ENCODE measurements around the gene NRXN3. TPM values are rescaled to one million over a fixed set of nuclear protein-coding genes. Genes with fewer than 3 reads are reported as not detected.

The NRXN3 gene
- total and polyA plus RNA-seq, 2 of the 4 experiments (the other 2 are of a cell fraction), result 4.8 to 25.1 TPM

DNA sequence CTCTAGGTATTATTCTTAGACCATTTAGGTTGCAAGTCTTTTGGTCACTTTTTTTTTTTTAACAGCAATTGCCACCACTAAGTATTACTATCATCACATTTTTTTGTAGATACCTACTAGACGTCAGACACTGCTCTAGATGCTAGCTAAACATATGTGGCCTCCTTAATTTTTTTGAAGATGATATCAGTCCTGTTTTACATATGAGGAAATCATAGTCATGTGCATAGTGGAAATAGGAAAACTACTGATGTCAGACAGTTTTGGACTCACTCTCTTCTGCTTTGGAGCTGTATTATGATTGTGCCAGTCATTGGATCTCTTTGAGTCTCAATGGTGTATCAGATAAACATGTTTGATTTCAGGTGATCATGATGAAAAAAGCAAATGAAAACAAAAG is 1736.8 kb downstream of the NRXN3 start:
- Histone ChIP-seq H3K4me3 (ENCODE audit: insufficient read depth, low read depth, low read length) (no peak overlapping the region), H4K8ac (ENCODE audit: low read depth in 2 of 2, low read length in 2 of 2) (no peak overlapping the region), H3K4me1 (ENCODE audit: control insufficient read depth, insufficient read depth, low read length) (no peaks in the 10 kb centered on the region), H4K20me1 (ENCODE audit: insufficient read depth, low read length) (no peaks in the 10 kb centered on the region), H2BK20ac (ENCODE audit: low read depth, low read length) (no peak overlapping the region), H3K56ac (ENCODE audit: extremely low read depth, insufficient read depth, low read length) (no peak overlapping the region), H3K18ac (ENCODE audit: low read depth, low read length) (no peak overlapping the region), H4K91ac (ENCODE audit: insufficient read depth, low read depth, low read length) (no peak overlapping the region), H3K23ac (ENCODE audit: low read depth, low read length) (no peak overlapping the region), H3K4me2 (ENCODE audit: low read depth, low read length) (no peak overlapping the region), H2AK5ac (ENCODE audit: low read depth, low read length) (no peak overlapping the region), H2BK15ac (ENCODE audit: low read depth, low read length) (no peak overlapping the region), H3K9ac (ENCODE audit: low read depth, low read length) (no peak overlapping the region), H2BK120ac (ENCODE audit: low read depth, low read length) (no peak overlapping the region), H3K9me3 (ENCODE audit: control insufficient read depth, insufficient read depth, low read length) (no peaks in the 10 kb centered on the region), H3K14ac (replicated peaks; ENCODE audit: low read depth, low read length) (no peak overlapping the region), H2AFZ (replicated peaks; ENCODE audit: low read length, poor library complexity) (no peak overlapping the region), H3K79me1 (ENCODE audit: low read depth in 1 of 2, low read length in 2 of 2) (no peaks in the 10 kb centered on the region), H2AK9ac (replicated peaks; ENCODE audit: low read depth, low read length, poor library complexity) (no peak overlapping the region), H3K9me1 (ENCODE audit: insufficient read depth, low read length) (no peaks in the 10 kb centered on the region), H2BK5ac (ENCODE audit: low read depth, low read length, poor library complexity, severe bottlenecking) (no peak overlapping the region), H3K27ac (ENCODE audit: insufficient read depth, low read length) (no peak overlapping the region), H3K4ac (ENCODE audit: low read depth, low read length) (no peak overlapping the region), H4K5ac (ENCODE audit: low read depth, low read length) (no peak overlapping the region), H3K36me3 (ENCODE audit: control insufficient read depth, insufficient read depth, low read length) (no peaks in the 10 kb centered on the region), H3K27me3 (ENCODE audit: control insufficient read depth, insufficient read depth, low read length) (no peaks in the 10 kb centered on the region)
- CTCF ChIA-PET, result interaction anchor here (0.6 kb wide), 1 partner anchor 22 kb away, joined by 3 read pairs; no protein-coding TSS in a partner anchor
- TF ChIP-seq MXI1 (IDR thresholded peaks at IDR 0.05; ENCODE audit: borderline replicate concordance, low read depth, low read length) (no peak), CHD1 (IDR thresholded peaks at IDR 0.05; ENCODE audit: low read depth, low read length) (no peak), RCOR1 (IDR thresholded peaks at IDR 0.05; ENCODE audit: insufficient replicate concordance, low read length) (no peak), CEBPB (IDR thresholded peaks at IDR 0.05; ENCODE audit: low read depth, low read length) (no peak)
- TF ChIP-seq, protein P1, sequence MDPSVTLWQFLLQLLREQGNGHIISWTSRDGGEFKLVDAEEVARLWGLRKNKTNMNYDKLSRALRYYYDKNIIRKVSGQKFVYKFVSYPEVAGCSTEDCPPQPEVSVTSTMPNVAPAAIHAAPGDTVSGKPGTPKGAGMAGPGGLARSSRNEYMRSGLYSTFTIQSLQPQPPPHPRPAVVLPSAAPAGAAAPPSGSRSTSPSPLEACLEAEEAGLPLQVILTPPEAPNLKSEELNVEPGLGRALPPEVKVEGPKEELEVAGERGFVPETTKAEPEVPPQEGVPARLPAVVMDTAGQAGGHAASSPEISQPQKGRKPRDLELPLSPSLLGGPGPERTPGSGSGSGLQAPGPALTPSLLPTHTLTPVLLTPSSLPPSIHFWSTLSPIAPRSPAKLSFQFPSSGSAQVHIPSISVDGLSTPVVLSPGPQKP (IDR thresholded peaks at IDR 0.05; ENCODE audit: borderline replicate concordance, low read depth, low read length), result no peak
- intact Hi-C loops (cut with micrococcal nuclease) (no loop called here), dilution Hi-C loops (cut with HindIII; ENCODE audit: low sequenced_read_pairs, unreplicated experiment) (no loop called here), in situ Hi-C loops (cut with MboI; ENCODE audit: low sequenced_read_pairs) (no loop called here)
- POLR2A ChIA-PET (ENCODE audit: unreplicated experiment), result no interaction called here
- no TSS peak for BruUV-seq (replicated peaks)
- DNase-seq (no peak), ATAC-seq (ENCODE audit: low read depth) (no peak)
- WGBS, 2 experiments (ENCODE audit: extremely low coverage in 2 of 2, insufficient read length in 1 of 2), result no CpG with 5 or more reads among the region's 1 CpG

Data from IMR-90 (cell line).